A673 (cell line): ENCODE data around the gene MLPH. TPM values are rescaled to one million over a fixed set of nuclear protein-coding genes. Genes with fewer than 3 reads are reported as not detected.

Experiments
- BruUV-seq: library from RNA; stranded (reverse); fragments of 400-500 nt; replicated peaks from 2 replicates; lab custom pipeline; 2021; lab: Mats Ljungman, UMichigan
- CTCF ChIA-PET: fragments of 300-600 bp; sonication (Branson Sonifier 250); formaldehyde crosslinking; loops from one replicate; lab custom pipeline; 2022; ENCODE audit warnings: antibody characterized with exemption; lab: Charles Lee
- POLR2A ChIA-PET: fragments of 300-600 bp; sonication (Branson Sonifier 250); formaldehyde crosslinking; loops from one replicate; lab custom pipeline; 2022; ENCODE audit warnings: antibody characterized with exemption; ENCODE audit not compliant: low non-redundant PET; lab: Charles Lee
- DNase-seq: peaks from one replicate; pipeline ENCODE4 v3.0.0-alpha.2; 2015; ENCODE audit warnings: low spot score
- H3K27ac ChIP-seq: fragments of 200-600 bp; sonication (generic); 2 replicates; pipeline ENCODE4 v1.5.1; 2016; ENCODE audit warnings: mixed run types, low read depth, mild to moderate bottlenecking, mixed read lengths, antibody characterized with exemption, low read length; ENCODE audit not compliant: poor library complexity, severe bottlenecking
- H3K27me3 ChIP-seq: fragments of 200-600 bp; sonication (generic); replicated peaks from 2 replicates; pipeline ENCODE4 v1.6.1; 2017; ENCODE audit warnings: mixed run types, low read depth, mild to moderate bottlenecking, mixed read lengths, antibody characterized with exemption, low read length; ENCODE audit not compliant: insufficient read depth, poor library complexity
- H3K36me3 ChIP-seq: fragments of 200-600 bp; sonication (generic); 2 replicates; pipeline ENCODE4 v1.6.1; 2016; ENCODE audit warnings: mixed run types, mild to moderate bottlenecking, mixed read lengths, antibody characterized with exemption, low read length; ENCODE audit not compliant: insufficient read depth, poor library complexity, severe bottlenecking
- H3K4me1 ChIP-seq: fragments of 200-600 bp; sonication (generic); 2 replicates; pipeline ENCODE4 v1.6.1; 2017; ENCODE audit warnings: mixed run types, mild to moderate bottlenecking, mixed read lengths, antibody characterized with exemption, low read length; ENCODE audit not compliant: insufficient read depth, poor library complexity, severe bottlenecking
- H3K4me3 ChIP-seq: fragments of 200-600 bp; sonication (generic); 2 replicates; pipeline ENCODE4 v1.5.1; 2016; ENCODE audit warnings: low read depth, mixed run types, mild to moderate bottlenecking, mixed read lengths, low read length; ENCODE audit not compliant: poor library complexity, severe bottlenecking
- H3K9me3 ChIP-seq: fragments of 200-600 bp; sonication (generic); 2 replicates; pipeline ENCODE4 v1.6.1; 2016; ENCODE audit warnings: mixed run types, low read depth, mild to moderate bottlenecking, mixed read lengths, antibody characterized with exemption, low read length; ENCODE audit not compliant: poor library complexity, severe bottlenecking
- EZH2 ChIP-seq: fragments of 200-600 bp; sonication (generic); IDR thresholded peaks from 2 replicates; pipeline ENCODE4 v1.6.1; 2017; ENCODE audit warnings: borderline replicate concordance, low read depth, mild to moderate bottlenecking, mixed read lengths, antibody characterized with exemption, low read length; ENCODE audit not compliant: poor library complexity, severe bottlenecking
- intact Hi-C: fragments of 100-400 bp; cut with micrococcal nuclease; formaldehyde crosslinking; loops from one replicate; pipeline ENCODE4 v1.10.0; 2022; ENCODE audit not compliant: unreplicated experiment
- total RNA-seq: library from RNA; stranded (reverse); gene quantifications from 2 replicates; pipeline ENCODE4 v1.2.3, GENCODE V29; 2021
- TF ChIP-seq, protein P1 (sequence below): fragments of 300-800, 200-600 bp; sonication (generic); conservative IDR thresholded peaks from 2 replicates; pipeline ENCODE4 v1.5.1; 2017; ENCODE audit warnings: low read depth, mild to moderate bottlenecking, antibody characterized with exemption, low read length, moderate library complexity, mixed read lengths

The MLPH gene
- total RNA-seq, 1 experiment from 2014 or later, result not detected

GRCh38 chr2:237483018-237483731, 3.9 kb upstream of the MLPH start:
- intact Hi-C loops, result no loop called here

GRCh38 chr2:237485304-237485703, 1.7 kb upstream of the MLPH start:
- H3K36me3 ChIP-seq, result no peaks in the 10 kb centered on the region
- no peaks in the 10 kb centered on the region for H3K4me1 ChIP-seq
- no peak for TF ChIP-seq EZH2
- TF ChIP-seq, protein P1, sequence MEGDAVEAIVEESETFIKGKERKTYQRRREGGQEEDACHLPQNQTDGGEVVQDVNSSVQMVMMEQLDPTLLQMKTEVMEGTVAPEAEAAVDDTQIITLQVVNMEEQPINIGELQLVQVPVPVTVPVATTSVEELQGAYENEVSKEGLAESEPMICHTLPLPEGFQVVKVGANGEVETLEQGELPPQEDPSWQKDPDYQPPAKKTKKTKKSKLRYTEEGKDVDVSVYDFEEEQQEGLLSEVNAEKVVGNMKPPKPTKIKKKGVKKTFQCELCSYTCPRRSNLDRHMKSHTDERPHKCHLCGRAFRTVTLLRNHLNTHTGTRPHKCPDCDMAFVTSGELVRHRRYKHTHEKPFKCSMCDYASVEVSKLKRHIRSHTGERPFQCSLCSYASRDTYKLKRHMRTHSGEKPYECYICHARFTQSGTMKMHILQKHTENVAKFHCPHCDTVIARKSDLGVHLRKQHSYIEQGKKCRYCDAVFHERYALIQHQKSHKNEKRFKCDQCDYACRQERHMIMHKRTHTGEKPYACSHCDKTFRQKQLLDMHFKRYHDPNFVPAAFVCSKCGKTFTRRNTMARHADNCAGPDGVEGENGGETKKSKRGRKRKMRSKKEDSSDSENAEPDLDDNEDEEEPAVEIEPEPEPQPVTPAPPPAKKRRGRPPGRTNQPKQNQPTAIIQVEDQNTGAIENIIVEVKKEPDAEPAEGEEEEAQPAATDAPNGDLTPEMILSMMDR, result no peak
- no TSS peak for BruUV-seq
- H3K27ac ChIP-seq, result no peak overlapping the region
- POLR2A ChIA-PET, result no interaction called here
- no peak for DNase-seq
- H3K27me3 ChIP-seq, result peaks cover 67% of the 10 kb centered on the region
- CTCF ChIA-PET, result no interaction called here
- intact Hi-C loops, result no loop called here
- H3K4me3 ChIP-seq, result no peak overlapping the region
- no peaks in the 10 kb centered on the region for H3K9me3 ChIP-seq

More at GRCh38 chr2:237483018-237483731, 3.9 kb upstream of the MLPH start:
- Histone ChIP-seq H3K36me3 (no peaks in the 10 kb centered on the region), H3K27me3 (peaks cover 66% of the 10 kb centered on the region), H3K27ac (no peak overlapping the region), H3K9me3 (no peaks in the 10 kb centered on the region), H3K4me1 (no peaks in the 10 kb centered on the region), H3K4me3 (no peak overlapping the region)
- TF ChIP-seq EZH2, result no peak
- ChIA-PET CTCF (no interaction called here), POLR2A (no interaction called here)
- DNase-seq, result no peak
- BruUV-seq, result no TSS peak

DNA sequence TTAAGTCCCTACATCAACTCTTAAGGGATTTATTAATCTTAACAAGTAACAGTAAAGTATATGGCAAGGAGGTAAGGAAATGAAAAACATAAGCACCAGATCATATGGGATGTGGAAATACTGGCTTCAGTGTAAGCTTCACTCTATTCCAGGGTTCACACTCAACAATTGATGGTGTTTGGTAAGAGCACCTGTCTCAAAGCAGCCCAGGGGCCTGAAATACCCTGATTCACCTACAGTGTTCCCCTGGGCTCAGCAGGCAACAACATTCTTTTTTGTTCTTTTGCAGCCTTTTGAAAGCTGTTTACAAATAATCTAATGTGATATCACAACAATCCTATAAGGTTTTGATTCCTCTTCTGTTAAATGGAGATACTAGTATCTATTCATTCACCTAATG, 1.2 kb upstream of the MLPH start:
- CTCF ChIA-PET, result no interaction called here
- POLR2A ChIA-PET, result no interaction called here
- peaks cover 65% of the 10 kb centered on the region for H3K27me3 ChIP-seq
- BruUV-seq, result no TSS peak
- no peak for DNase-seq
- TF ChIP-seq, protein P1, result no peak
- no peak for TF ChIP-seq EZH2
- no peak overlapping the region for H3K4me3 ChIP-seq
- no peaks in the 10 kb centered on the region for H3K9me3 ChIP-seq
- intact Hi-C loops, result no loop called here
- H3K36me3 ChIP-seq, result no peaks in the 10 kb centered on the region
- no peak overlapping the region for H3K27ac ChIP-seq
- H3K4me1 ChIP-seq, result no peaks in the 10 kb centered on the region

- H3K27me3 ChIP-seq, result peaks cover 63% of the 10 kb centered on the region
- intact Hi-C loops, result no loop called here
- no peak for DNase-seq
- TF ChIP-seq, protein P1, result no peak
- no peak for TF ChIP-seq EZH2
- peaks cover 4% of the 10 kb centered on the region for H3K9me3 ChIP-seq
- no peak overlapping the region for H3K27ac ChIP-seq
- no peak overlapping the region for H3K4me3 ChIP-seq
- no peaks in the 10 kb centered on the region for H3K4me1 ChIP-seq
- H3K36me3 ChIP-seq, result no peaks in the 10 kb centered on the region
- BruUV-seq, result no TSS peak
- ChIA-PET CTCF (no interaction called here), POLR2A (no interaction called here)
These were observed 675 bp upstream of the MLPH start for GRCh38 chr2:237486334-237486818.
